NCI-H146 treated with DMSO at 0.1 percent for 48 hours (cell line): ENCODE measurements around the gene NFATC4.
"Not testable (repeated sequence)": the region's sequence is repeated elsewhere in the genome, so short reads cannot be mapped to it uniquely, and the experiment has no call there.

Experiments used
- DNase-seq: peaks from one replicate; lab custom pipeline; 2025; ENCODE audit not compliant: unreplicated experiment; lab: John Stamatoyannopoulos, UW

Gene NFATC4

GRCh38 chr14:24387579-24387978 is 19.6 kb downstream of the NFATC4 start:
- not testable (repeated sequence) for DNase-seq

- DNase-seq, result no peak
Observed at GRCh38 chr14:24388474-24389179, 20.6 kb downstream of the NFATC4 start.

- DNase-seq, result no peak
Observed at GRCh38 chr14:24389226-24389848, 21.4 kb downstream of the NFATC4 start.

GRCh38 chr14:24390701-24391468 is 22.9 kb downstream of the NFATC4 start:
- DNase-seq, result no peak

- DNase-seq, result peak; percentile 28
Observed at GRCh38 chr14:24392325-24393091, 24.5 kb downstream of the NFATC4 start.

- no peak for DNase-seq
Observed at GRCh38 chr14:24394275-24394674, 26.3 kb downstream of the NFATC4 start.

GRCh38 chr14:24395609-24396582 is 27.9 kb downstream of the NFATC4 start:
- no peak for DNase-seq

- no peak for DNase-seq
Observed at GRCh38 chr14:24397639-24398292, 29.8 kb downstream of the NFATC4 start.

GRCh38 chr14:24398293-24398652 is 30.3 kb downstream of the NFATC4 start:
- DNase-seq, result no peak

- peak; percentile 8 for DNase-seq
Observed at GRCh38 chr14:24398653-24399446, 30.9 kb downstream of the NFATC4 start, which contains the start of gene NYNRIN. Gene NYNRIN, plus strand, starts transcription at chr14:24399003. Its CDS starts 244 bp downstream, at chr14:24399247.

GRCh38 chr14:24399447-24399822 is 31.5 kb downstream of the NFATC4 start:
- DNase-seq, result no peak

- DNase-seq, result no peak
Observed at GRCh38 chr14:24399999-24400718, 32.2 kb downstream of the NFATC4 start.

- DNase-seq, result no peak
Observed at GRCh38 chr14:24401810-24402702, 34.1 kb downstream of the NFATC4 start.

- DNase-seq, result no peak
Observed at GRCh38 chr14:24403294-24403998, 35.5 kb downstream of the NFATC4 start.

GRCh38 chr14:24404814-24405213 is 36.8 kb downstream of the NFATC4 start:
- no peak for DNase-seq

GRCh38 chr14:24406416-24406815 is 38.4 kb downstream of the NFATC4 start:
- DNase-seq, result no peak
